Loucy (cell line): Measurements from ENCODE around the gene APBA1.

Experiments
- H2AFZ ChIP-seq: fragments of 200-600 bp; sonication (generic); 2 replicates; pipeline ENCODE4 v1.6.0; 2016; ENCODE audit warnings: antibody characterized with exemption, mild to moderate bottlenecking, low read length, moderate library complexity
- H3F3A ChIP-seq: fragments of 200-600 bp; 2 replicates; pipeline ENCODE4 v1.6.0; 2016; ENCODE audit warnings: antibody characterized with exemption, low read depth, mild to moderate bottlenecking
- H3K27me3 ChIP-seq: fragments of 200-600 bp; sonication (generic); 2 replicates; pipeline ENCODE4 v1.6.1; 2014; ENCODE audit warnings: low read length, mild to moderate bottlenecking; ENCODE audit not compliant: insufficient read depth, poor library complexity, severe bottlenecking
- H3K36me3 ChIP-seq: fragments of 200-600 bp; sonication (generic); 2 replicates; pipeline ENCODE4 v1.6.1; 2016; ENCODE audit warnings: low read length; ENCODE audit not compliant: insufficient read depth
- H3K4me1 ChIP-seq: fragments of 200-600 bp; sonication (generic); 2 replicates; pipeline ENCODE4 v1.5.1; 2014; ENCODE audit warnings: low read length, mild to moderate bottlenecking; ENCODE audit not compliant: insufficient read depth, poor library complexity, severe bottlenecking
- H3K4me2 ChIP-seq: fragments of 200-600 bp; sonication (generic); 2 replicates; pipeline ENCODE4 v1.6.0; 2014; ENCODE audit warnings: antibody characterized with exemption, low read length, low read depth, mild to moderate bottlenecking; ENCODE audit not compliant: poor library complexity, severe bottlenecking
- H3K4me3 ChIP-seq: fragments of 200-600 bp; sonication (generic); 2 replicates; pipeline ENCODE4 v1.5.1; 2014; ENCODE audit warnings: low read length, mild to moderate bottlenecking, mixed read lengths; ENCODE audit not compliant: poor library complexity, severe bottlenecking
- H3K79me2 ChIP-seq: fragments of 200-600 bp; sonication (generic); 2 replicates; pipeline ENCODE4 v1.6.1; 2014; ENCODE audit warnings: low read length; ENCODE audit not compliant: insufficient read depth
- H3K9ac ChIP-seq: fragments of 200-600 bp; sonication (generic); 2 replicates; pipeline ENCODE4 v1.6.0; 2014; ENCODE audit warnings: mild to moderate bottlenecking, low read depth, low read length, moderate library complexity; ENCODE audit not compliant: poor library complexity, severe bottlenecking
- H3K9me2 ChIP-seq: fragments of 200-600 bp; sonication (generic); replicated peaks from 2 replicates; pipeline ENCODE4 v1.6.1; 2016; ENCODE audit warnings: low read depth, low read length, mixed read lengths
- H3K9me3 ChIP-seq: fragments of 200-600 bp; sonication (generic); 2 replicates; pipeline ENCODE4 v1.6.1; 2014; ENCODE audit warnings: mild to moderate bottlenecking, antibody characterized with exemption, low read length, low read depth; ENCODE audit not compliant: insufficient read depth
- H4K20me1 ChIP-seq: fragments of 200-600 bp; sonication (generic); 2 replicates; pipeline ENCODE4 v1.6.0; 2014; ENCODE audit warnings: antibody characterized with exemption, low read length, mild to moderate bottlenecking; ENCODE audit not compliant: insufficient read depth, poor library complexity, severe bottlenecking
- EZH2phosphoT487 ChIP-seq: fragments of 200-600 bp; IDR thresholded peaks from 2 replicates; pipeline ENCODE4 v1.6.1; 2018; ENCODE audit warnings: antibody characterized with exemption, mild to moderate bottlenecking, moderate library complexity, borderline replicate concordance
- TF ChIP-seq, protein P1 (sequence below): fragments of 200-600 bp; sonication (generic); conservative IDR thresholded peaks from 2 replicates; pipeline ENCODE4 v1.5.1; 2014; ENCODE audit warnings: mild to moderate bottlenecking, antibody characterized with exemption, low read length

APBA1 gene

DNA sequence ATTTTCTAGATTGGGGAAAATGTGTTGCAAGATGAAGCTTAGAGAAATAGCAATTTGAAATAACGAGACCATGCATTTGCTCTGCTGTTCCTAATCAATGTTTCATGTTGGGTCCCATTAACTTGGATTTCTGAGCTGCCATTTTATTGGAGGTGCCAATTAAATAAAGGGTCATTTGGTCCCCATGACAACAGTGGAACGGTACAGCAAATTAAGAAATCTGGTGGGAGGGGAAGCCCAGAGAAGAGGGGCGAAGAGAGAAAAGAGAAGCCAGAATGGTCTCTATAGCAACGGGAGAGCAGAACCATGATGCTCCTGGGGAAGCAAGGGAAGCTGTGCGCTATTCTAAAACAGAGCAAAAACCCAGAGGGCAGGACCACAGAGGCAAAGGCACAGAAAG, 226.9 kb downstream of the APBA1 start:
- H4K20me1 ChIP-seq: no peaks in the 10 kb centered on the region
- H3K9me2 ChIP-seq: no peaks in the 10 kb centered on the region
- H3K9ac ChIP-seq: no peak overlapping the region
- H3K79me2 ChIP-seq: no peaks in the 10 kb centered on the region
- no peak for TF ChIP-seq EZH2phosphoT487
- TF ChIP-seq, protein P1, sequence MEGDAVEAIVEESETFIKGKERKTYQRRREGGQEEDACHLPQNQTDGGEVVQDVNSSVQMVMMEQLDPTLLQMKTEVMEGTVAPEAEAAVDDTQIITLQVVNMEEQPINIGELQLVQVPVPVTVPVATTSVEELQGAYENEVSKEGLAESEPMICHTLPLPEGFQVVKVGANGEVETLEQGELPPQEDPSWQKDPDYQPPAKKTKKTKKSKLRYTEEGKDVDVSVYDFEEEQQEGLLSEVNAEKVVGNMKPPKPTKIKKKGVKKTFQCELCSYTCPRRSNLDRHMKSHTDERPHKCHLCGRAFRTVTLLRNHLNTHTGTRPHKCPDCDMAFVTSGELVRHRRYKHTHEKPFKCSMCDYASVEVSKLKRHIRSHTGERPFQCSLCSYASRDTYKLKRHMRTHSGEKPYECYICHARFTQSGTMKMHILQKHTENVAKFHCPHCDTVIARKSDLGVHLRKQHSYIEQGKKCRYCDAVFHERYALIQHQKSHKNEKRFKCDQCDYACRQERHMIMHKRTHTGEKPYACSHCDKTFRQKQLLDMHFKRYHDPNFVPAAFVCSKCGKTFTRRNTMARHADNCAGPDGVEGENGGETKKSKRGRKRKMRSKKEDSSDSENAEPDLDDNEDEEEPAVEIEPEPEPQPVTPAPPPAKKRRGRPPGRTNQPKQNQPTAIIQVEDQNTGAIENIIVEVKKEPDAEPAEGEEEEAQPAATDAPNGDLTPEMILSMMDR: no peak
- no peaks in the 10 kb centered on the region for H3K36me3 ChIP-seq
- no peaks in the 10 kb centered on the region for H3K9me3 ChIP-seq
- H3K27me3 ChIP-seq: no peaks in the 10 kb centered on the region
- H3F3A ChIP-seq: no peaks in the 10 kb centered on the region
- no peaks in the 10 kb centered on the region for H3K4me1 ChIP-seq
- H2AFZ ChIP-seq: no peak overlapping the region
- no peak overlapping the region for H3K4me3 ChIP-seq
- no peak overlapping the region for H3K4me2 ChIP-seq

DNA sequence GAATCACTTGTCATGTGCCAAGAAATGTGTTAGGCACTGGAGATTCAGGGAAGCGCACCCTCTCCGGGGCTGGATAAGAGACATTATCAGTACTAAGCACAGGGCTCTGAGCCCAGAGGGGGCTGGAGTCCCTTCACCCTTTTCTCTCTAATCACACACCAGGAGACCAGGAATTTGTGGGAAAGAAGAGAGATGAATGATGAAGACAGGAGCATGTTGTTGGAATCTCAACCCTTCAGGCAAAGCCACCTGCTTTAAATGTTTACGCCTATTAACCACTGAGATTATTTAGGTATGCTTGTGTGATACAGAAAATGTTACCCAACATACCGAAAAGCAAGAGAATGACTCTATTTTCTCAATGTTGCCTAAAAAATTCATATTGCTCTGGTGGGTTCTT, 227.4 kb downstream of the APBA1 start:
- Histone ChIP-seq H3K9me2 (no peaks in the 10 kb centered on the region), H3K9me3 (no peaks in the 10 kb centered on the region), H4K20me1 (no peaks in the 10 kb centered on the region), H3K4me3 (no peak overlapping the region), H3K4me1 (no peaks in the 10 kb centered on the region), H3F3A (no peaks in the 10 kb centered on the region), H3K36me3 (no peaks in the 10 kb centered on the region), H3K9ac (no peak overlapping the region), H2AFZ (no peak overlapping the region), H3K4me2 (no peak overlapping the region), H3K27me3 (no peaks in the 10 kb centered on the region), H3K79me2 (no peaks in the 10 kb centered on the region)
- TF ChIP-seq EZH2phosphoT487: no peak
- TF ChIP-seq, protein P1: no peak

DNA sequence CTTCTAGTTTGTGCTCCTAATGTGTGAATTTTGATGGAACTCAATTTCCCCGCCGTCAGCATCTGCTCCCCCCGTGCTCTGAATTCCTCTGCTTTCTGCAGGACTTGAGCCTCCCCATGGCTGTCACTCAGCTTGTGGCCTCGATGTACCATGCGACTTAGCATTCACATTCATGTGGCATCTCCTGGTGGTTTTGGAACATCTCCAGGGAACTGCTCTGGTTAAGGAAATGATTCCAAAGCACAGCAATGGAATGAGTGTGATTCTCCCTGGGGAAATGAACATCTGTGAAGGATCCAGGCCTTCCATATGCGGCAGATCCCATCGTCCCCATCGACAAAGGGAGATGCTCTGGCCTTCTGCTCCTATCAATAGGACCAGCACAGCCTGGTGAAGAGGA, 228.2 kb downstream of the APBA1 start:
- Histone ChIP-seq H3K27me3 (no peaks in the 10 kb centered on the region), H3K9me3 (no peaks in the 10 kb centered on the region), H3K79me2 (no peaks in the 10 kb centered on the region), H3K4me2 (no peak overlapping the region), H3K36me3 (no peaks in the 10 kb centered on the region), H3F3A (no peaks in the 10 kb centered on the region), H3K4me1 (no peaks in the 10 kb centered on the region), H3K9me2 (no peaks in the 10 kb centered on the region), H3K9ac (no peak overlapping the region), H4K20me1 (no peaks in the 10 kb centered on the region), H2AFZ (no peak overlapping the region), H3K4me3 (no peak overlapping the region)
- TF ChIP-seq, protein P1: no peak
- no peak for TF ChIP-seq EZH2phosphoT487
